ENCODE data around the gene FASTK. TPM values are rescaled to one million over a fixed set of nuclear protein-coding genes. Genes with fewer than 3 reads are reported as not detected.
A peak's percentile ranks its signal among the peaks of the same experiment; 100 is the strongest.

The FASTK gene
- total RNA-seq (2014; rRNA removed; shearing (Covaris generic)), result 86.5 and 100 TPM in 2 replicates
- 61.9 and 80.7 TPM in 2 replicates for polyA plus RNA-seq (2015; cell fraction: cytosol; rRNA removed)
- 301 and 312 TPM in 2 replicates for polyA plus RNA-seq (2015; cell fraction: nucleus; rRNA removed)

GRCh38 chr7:151080522-151081169 is at the start of gene FASTK:
FASTK (minus strand) TSS chr7:151080809; CDS start chr7:151080766, 43 bp downstream.
- DNase-seq (ENCODE audit: low read depth), result peak; percentile 88

DNA sequence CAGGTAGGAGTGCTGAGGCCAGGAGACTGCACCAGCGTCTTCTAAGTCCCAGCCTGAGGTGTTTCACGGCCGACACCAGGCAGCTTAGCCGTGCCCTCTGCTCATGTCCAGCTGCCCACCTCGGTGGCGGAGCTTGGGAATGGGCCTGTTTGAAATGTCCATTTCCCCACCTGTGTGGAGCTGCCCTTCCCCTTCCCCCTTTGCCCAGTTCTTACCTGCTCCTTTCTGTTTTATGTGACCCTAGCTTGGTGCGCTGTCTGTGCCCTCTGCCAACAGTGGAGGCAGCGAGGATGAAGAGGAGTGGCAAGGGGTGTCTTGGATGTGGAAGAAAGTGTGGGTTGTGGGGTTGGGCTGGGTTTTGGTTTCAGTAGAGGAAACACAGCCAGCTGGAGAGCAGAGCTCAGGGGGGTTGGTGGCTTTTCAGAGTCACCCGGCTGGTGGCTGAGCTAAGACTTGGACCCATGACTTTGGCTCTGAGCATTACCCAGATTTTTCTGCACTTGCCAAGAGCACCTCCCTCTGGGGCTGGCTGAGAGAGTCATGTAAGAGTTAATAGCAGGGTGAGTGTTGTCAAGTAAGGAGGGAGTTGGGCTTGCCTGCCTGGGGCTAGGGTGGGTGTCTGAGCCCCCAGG is 49.5 kb upstream of the FASTK start:
- DNase-seq (ENCODE audit: low read depth), result no peak

DNA sequence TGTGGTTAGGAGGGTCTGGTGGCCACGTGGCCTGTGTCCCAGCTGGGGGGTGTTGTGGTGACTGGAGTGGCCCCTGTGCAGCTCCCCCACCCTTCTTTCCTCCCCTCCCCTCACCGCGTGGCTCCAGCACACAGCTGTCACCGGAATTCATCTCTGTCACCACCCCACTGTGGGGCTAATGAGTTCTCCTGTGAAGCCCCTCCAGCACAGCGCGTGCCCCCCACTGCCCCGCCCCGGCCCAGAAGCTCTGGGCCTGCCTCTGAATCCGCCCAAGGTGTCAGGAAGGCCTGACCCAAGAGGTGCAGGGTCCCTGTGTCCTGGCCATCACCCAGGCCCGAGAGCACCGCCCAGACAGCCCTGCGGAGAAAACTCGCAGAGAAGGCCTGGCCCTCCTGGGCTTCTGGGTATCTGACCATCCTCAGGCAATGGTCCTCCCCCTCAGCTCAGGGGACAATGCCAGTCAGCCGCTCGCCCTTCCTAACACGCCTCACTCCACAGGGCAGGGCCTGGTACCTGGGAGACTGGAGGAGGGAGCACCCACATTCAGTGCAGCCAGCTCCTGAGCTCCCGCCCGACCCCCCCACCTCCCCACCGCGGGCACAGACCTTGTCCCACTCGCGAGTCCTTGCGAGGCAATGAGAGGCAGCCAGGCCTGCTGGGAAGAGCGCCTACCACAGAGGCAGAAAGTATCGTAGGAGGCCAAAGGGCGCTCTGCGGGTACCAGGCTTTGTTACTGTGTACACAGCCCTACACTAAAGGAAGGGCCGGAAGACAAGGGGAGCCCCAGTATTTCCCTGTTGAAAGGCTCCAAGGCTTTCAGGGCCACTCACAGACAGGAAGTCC is 48.7 kb upstream of the FASTK start:
- no peak for DNase-seq (ENCODE audit: low read depth)

DNA sequence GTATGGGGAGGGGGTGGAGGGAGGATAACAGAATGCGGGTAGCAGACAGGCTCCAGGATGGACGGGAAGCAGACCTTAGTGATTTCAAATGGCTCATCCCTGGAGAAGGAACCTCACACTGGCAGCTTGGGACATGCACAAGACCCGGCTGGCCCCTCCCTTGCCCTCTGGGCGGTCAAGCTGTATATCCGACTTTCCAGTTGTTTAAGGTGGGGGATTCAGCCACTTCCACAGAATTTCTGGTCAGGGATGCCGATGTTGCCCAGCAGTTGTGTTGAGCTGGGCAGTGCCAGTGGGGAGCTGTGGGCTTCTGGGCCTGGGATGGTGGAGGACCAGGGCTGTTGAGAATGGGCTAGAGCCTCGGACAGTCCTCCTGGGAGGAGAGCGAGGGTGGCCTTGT is 48.1 kb upstream of the FASTK start:
- DNase-seq (ENCODE audit: low read depth), result no peak

GRCh38 chr7:151128144-151128543 is 47.5 kb upstream of the FASTK start:
- no peak for DNase-seq (ENCODE audit: low read depth)

DNA sequence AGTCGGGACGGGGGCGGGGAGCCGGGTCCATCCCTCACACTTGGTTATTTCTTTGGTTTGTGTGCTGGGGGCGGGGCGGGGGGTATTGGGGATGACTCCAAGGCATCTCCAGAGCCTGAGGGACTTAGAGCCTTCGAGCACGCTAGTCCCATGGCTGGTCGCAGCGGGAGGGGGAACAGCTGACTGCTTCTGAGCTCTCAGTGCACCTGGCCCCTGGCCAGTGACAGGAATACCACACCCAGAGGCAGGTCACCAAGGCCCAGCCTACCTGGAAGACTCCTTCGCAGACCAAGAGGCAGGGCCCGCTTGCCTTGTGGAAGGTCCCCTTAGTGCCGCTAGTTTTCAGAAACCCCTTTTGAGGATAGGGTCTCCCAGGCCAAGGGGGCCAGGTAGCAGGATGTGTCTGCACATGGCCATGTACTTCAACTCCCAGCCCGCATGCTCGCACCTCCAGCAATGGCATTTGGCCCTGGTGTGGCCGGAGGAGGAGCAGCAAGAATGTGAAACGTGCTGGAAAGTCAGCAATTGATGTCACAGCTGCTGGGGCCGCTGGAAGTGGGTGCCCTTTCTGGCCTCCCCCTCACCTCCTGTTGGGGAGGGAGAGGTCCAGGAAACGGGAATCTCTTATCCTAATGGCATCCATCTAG is 46.0 kb upstream of the FASTK start:
- DNase-seq (ENCODE audit: low read depth), result no peak

GRCh38 chr7:151125846-151126481 is 45.4 kb upstream of the FASTK start:
- DNase-seq (ENCODE audit: low read depth), result no peak

GRCh38 chr7:151125470-151125845 is 44.8 kb upstream of the FASTK start:
- DNase-seq (ENCODE audit: low read depth), result no peak

- no peak for DNase-seq (ENCODE audit: low read depth)
Observed at GRCh38 chr7:151124899-151125399, 44.3 kb upstream of the FASTK start.

DNA sequence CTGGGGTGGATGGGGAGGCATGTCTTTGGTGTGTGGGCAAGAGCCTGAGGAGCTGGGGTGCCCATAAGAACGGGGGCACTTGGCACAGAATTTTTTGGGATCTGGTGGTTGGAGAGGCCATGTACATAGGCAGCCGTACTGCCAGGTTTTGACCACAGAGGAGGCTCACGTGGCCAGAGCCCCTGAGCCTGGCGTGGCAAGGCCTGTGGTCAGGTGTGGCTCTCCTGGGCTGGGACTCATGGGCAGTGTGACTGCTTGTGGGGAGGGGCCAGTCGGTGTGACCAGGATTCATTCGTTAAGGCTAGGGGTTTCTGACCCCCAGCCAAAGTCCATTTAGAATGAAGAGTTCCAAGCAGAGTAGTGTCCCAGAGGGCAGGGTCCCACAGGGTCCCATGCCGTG is 43.9 kb upstream of the FASTK start:
- DNase-seq (ENCODE audit: low read depth), result no peak

DNA sequence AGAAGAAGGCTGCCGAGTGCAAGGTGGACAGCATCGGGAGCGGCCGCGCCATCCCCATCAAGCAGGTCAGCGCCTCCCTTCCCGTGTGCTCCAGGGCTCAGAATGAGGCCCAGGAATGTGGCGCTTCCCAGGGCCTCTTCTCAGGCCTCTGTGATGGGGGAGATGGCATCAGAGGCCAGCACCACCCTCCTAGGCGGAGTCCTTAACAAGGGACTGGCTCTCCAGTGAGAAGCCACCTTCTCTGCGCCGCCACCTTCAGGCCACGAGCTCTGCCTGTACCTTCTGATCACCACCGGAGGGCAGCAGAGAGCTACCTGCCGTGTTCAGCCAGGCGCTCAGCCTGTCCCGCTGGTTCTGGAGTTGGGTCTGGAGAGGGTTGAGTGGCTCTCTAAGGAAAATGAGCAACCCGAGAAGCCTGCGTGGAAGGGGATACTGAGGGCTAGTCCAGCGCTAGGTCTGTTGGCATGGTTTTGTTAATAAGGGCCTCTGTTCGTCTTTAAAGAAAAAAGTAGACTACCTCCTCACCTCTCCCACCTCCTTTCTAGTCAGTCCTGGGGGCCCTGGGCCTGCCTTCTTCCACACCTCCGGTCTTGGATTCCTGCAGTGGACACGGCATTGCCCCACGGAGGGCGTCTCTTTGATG is 43.3 kb upstream of the FASTK start:
- peak; percentile 75 for DNase-seq (ENCODE audit: low read depth)

DNA sequence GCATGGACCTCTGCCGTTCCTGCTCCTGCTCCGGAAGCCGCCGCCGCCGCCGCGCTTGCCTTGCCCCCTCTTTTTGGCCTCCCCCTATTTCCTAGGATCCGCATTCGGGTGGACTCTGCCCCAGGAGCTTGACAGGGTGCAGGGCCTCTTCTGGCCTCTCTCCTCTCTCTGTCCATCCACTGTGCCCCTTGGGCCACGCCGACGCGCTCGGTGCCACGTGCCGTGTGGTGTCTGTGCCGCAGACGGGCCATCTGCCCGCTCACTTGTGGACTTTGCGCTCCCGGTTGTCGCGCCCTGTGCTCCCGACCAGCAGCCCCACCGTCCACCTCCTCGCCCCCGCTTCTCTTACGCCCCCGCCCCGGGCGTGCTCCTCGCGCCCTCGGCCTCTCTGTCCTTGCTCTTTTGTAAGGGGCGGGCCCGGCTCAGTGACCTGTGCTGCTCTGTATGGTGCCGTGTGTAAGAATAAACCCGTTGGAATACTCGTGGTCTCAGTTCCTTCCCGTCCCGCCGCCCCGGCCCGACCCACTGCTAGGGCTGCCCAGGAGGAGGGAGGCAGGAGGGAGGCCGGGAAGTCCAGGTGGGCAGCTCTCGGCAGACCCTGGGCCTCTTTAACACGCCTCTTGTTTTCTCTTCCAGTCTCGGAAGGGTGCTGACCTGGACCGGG is 42.7 kb upstream of the FASTK start:
- no peak for DNase-seq (ENCODE audit: low read depth)

DNA sequence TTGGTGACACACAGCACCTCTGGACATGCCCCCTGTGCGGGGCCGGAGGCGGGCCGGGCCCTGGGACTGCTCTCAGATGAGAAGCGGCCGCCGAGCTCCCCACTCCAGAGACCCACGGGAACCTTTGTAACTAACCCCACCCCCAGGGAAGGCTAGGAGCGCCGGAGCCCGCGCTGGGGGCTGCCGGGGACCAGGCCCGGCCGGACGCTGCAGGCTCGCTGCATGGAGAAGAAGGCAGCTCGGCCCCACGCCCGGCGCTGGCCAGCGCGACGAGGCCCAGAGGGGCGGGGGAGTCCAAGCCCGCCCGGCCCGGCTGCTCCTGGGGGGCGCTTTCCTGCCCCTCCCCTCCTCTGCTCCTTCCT is 42.2 kb upstream of the FASTK start:
- no peak for DNase-seq (ENCODE audit: low read depth)

DNA sequence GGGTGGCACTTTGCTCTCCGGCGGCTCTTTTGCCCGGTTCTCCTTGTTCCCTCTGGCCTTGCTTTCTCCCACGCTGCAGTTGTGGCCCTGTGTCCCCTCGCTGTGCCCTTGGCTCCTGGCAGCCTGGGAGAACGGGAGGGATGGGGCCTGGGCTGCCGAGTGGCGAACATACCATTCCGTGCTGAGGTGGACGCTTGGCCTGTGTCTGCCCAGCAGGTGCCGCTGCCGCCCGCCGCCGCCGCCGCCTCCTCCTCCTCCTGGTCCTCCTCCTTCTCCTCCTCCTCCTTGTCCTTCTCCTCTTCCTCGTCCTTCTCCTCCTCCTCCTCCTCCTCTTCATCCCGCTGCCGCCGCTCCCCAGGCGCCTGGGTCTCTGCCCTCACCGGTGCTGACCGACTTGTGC is 41.7 kb upstream of the FASTK start:
- DNase-seq (ENCODE audit: low read depth), result no peak

- no peak for DNase-seq (ENCODE audit: low read depth)
Observed at GRCh38 chr7:151121380-151122170, 41.0 kb upstream of the FASTK start.

- DNase-seq (ENCODE audit: low read depth), result no peak
Observed at GRCh38 chr7:151120896-151121295, 40.3 kb upstream of the FASTK start.

- DNase-seq (ENCODE audit: low read depth), result no peak
Observed at GRCh38 chr7:151119902-151120301, 39.3 kb upstream of the FASTK start.

GRCh38 chr7:151119055-151119415 is 38.4 kb upstream of the FASTK start:
- DNase-seq (ENCODE audit: low read depth), result no peak
